Liver (tissue), 9 donors: Measurements from ENCODE around the gene ACKR2. TPM values are rescaled to one million over a fixed set of nuclear protein-coding genes. Genes with fewer than 3 reads are reported as not detected.

Source experiments
- DNase-seq: peaks from one replicate; pipeline ENCODE4 v3.0.0-alpha.2; 2017; ENCODE audit warnings: low spot score
- H3K27ac ChIP-seq, 2 donors: one replicate each; pipeline ENCODE4 v1.7.0; 2013; ENCODE audit warnings: inconsistent platforms in 2 of 2, low read length in 2 of 2, control low read depth in 1 of 2, low read depth in 1 of 2, mild to moderate bottlenecking in 1 of 2
- H3K27me3 ChIP-seq, 4 donors: one replicate each; pipeline versions ENCODE4 v1.6.1 to v1.7.0; 2013; ENCODE audit warnings: low read length in 3 of 4, inconsistent platforms in 1 of 4, mild to moderate bottlenecking in 1 of 4, moderate library complexity in 1 of 4; ENCODE audit not compliant: control insufficient read depth in 4 of 4, insufficient read depth in 4 of 4
- H3K36me3 ChIP-seq, 4 donors: one replicate each; pipeline versions ENCODE4 v1.6.1 to v1.7.0; 2013; ENCODE audit warnings: low read length in 3 of 4, mild to moderate bottlenecking in 3 of 4, low read depth in 1 of 4, moderate library complexity in 1 of 4; ENCODE audit not compliant: control insufficient read depth in 4 of 4, insufficient read depth in 3 of 4
- H3K4me1 ChIP-seq, 4 donors: one replicate each; pipeline versions ENCODE4 v1.6.1 to v1.7.0; 2013; ENCODE audit warnings: low read length in 3 of 4, mild to moderate bottlenecking in 3 of 4, moderate library complexity in 1 of 4; ENCODE audit not compliant: control insufficient read depth in 4 of 4, insufficient read depth in 4 of 4
- H3K4me3 ChIP-seq, 3 donors: one replicate each; pipeline versions ENCODE4 v1.6.1 to v1.7.0; 2013; ENCODE audit warnings: low read length in 3 of 3, control low read depth in 1 of 3, low read depth in 1 of 3, mild to moderate bottlenecking in 1 of 3
- H3K9ac ChIP-seq, 2 donors: one replicate each; pipeline ENCODE4 v1.7.0; 2013; ENCODE audit warnings: low read length in 2 of 2, mild to moderate bottlenecking in 2 of 2, moderate library complexity in 2 of 2, control low read depth in 1 of 2, low read depth in 1 of 2
- H3K9me3 ChIP-seq, 4 donors: one replicate each; pipeline versions ENCODE4 v1.6.1 to v1.7.0; 2013; ENCODE audit warnings: low read length in 3 of 4; ENCODE audit not compliant: control insufficient read depth in 4 of 4
- CTCF ChIP-seq: fragments of 150-350 bp; IDR thresholded peaks from 2 replicates; pipeline ENCODE4 v1.5.1; 2017; ENCODE audit warnings: improper control_type of control experiment, low read depth, low read length; ENCODE audit not compliant: missing input control
- EGR1 ChIP-seq, 2 donors: IDR thresholded peaks; 2 replicates each; pipeline ENCODE4 v1.6.1; 2016 to 2018; ENCODE audit warnings: antibody characterized with exemption in 2 of 2, low read depth in 2 of 2
- FOXA1 ChIP-seq: IDR thresholded peaks from 2 replicates; pipeline ENCODE4 v1.6.1; 2016; ENCODE audit warnings: antibody characterized with exemption
- FOXA2 ChIP-seq: IDR thresholded peaks from 2 replicates; pipeline ENCODE4 v1.6.1; 2016; ENCODE audit warnings: antibody characterized with exemption
- HNF4A ChIP-seq, 2 donors: conservative IDR thresholded peaks; 2 replicates each; pipeline ENCODE4 v1.6.1; 2016; ENCODE audit warnings: antibody characterized with exemption in 2 of 2, mild to moderate bottlenecking in 2 of 2
- HNF4G ChIP-seq: IDR thresholded peaks from 2 replicates; pipeline ENCODE4 v1.6.1; 2016; ENCODE audit warnings: antibody characterized with exemption
- JUND ChIP-seq, 2 donors: IDR thresholded peaks; 2 replicates each; pipeline ENCODE4 v1.6.1; 2016; ENCODE audit warnings: antibody characterized with exemption in 2 of 2
- MAX ChIP-seq: IDR thresholded peaks from 2 replicates; pipeline ENCODE4 v1.6.1; 2016; ENCODE audit warnings: antibody characterized with exemption
- NR2F2 ChIP-seq: IDR thresholded peaks from 2 replicates; pipeline ENCODE4 v1.6.1; 2016; ENCODE audit warnings: antibody characterized with exemption
- RAD21 ChIP-seq, 2 donors: IDR thresholded peaks; 2 replicates each; pipeline ENCODE4 v1.6.1; 2016; ENCODE audit warnings: antibody characterized with exemption in 2 of 2, mild to moderate bottlenecking in 2 of 2
- REST ChIP-seq: IDR thresholded peaks from 2 replicates; pipeline ENCODE4 v1.6.1; 2016; ENCODE audit warnings: antibody characterized with exemption, mild to moderate bottlenecking
- TAF1 ChIP-seq: conservative IDR thresholded peaks from 2 replicates; pipeline ENCODE4 v1.6.1; 2016; ENCODE audit warnings: antibody characterized with exemption, mild to moderate bottlenecking
- ZBTB33 ChIP-seq: IDR thresholded peaks from 2 replicates; pipeline ENCODE4 v1.6.1; 2016; ENCODE audit warnings: antibody characterized with exemption
- WGBS: extraction: QIAGEN DNeasy Blood & Tissue Kit; methylation state at CpG from one replicate; pipeline ENCODE4 v1.1.7; 2013; 5-methylcytosine and 5-hydroxymethylcytosine counted together
- polyA plus RNA-seq, 2 donors: library from polyadenylated mRNA; stranded (reverse) in 1 of 2; unstranded in 1 of 2; fragments of 200-250 nt in 1 of 2; fragments of >200 nt in 1 of 2; fragmentation: Nextera tagmentation in 1 of 2; extraction: Ambion mirVana in 1 of 2; gene quantifications; one replicate each; pipeline versions ENCODE4 v1.2.1 to v1.2.3, GENCODE V29; 2013 to 2015
- total RNA-seq, 2 donors: library from RNA; depleted of rRNA; stranded (reverse); fragments of >200 nt; gene quantifications; one replicate each; pipeline ENCODE4 v1.2.3, GENCODE V29; 2014
- donor health status: healthy.
- donor health status: healthy.
- donor health status: healthy.
- donor health status: healthy.
- donor health status: healthy.

The ACKR2 gene
- total and polyA plus RNA-seq, 4 donors: 7.3 to 19.3 (median 10.8) TPM

- 66% methylated on average over 3 of the region's 3 CpGs for WGBS
- DNase-seq: no peak
- Histone ChIP-seq H3K27ac (no peak overlapping the region), H3K27me3 (no peaks in the 10 kb centered on the region), H3K9me3 (no peaks in the 10 kb centered on the region), H3K4me3 (no peak overlapping the region), H3K4me1 (no peaks in the 10 kb centered on the region), H3K9ac (no peak overlapping the region), H3K36me3 (no peaks in the 10 kb centered on the region)
- TF ChIP-seq FOXA2: no peak
- no peak for TF ChIP-seq REST
- TF ChIP-seq HNF4G: no peak
- no peak for TF ChIP-seq HNF4A (conservative IDR thresholded peaks at IDR 0.05)
- TF ChIP-seq NR2F2: no peak
Measured at GRCh38 chr3:42894698-42895579, 85.7 kb downstream of the ACKR2 start.

GRCh38 chr3:42895580-42895868, 86.3 kb downstream of the ACKR2 start:
- H3K9me3 ChIP-seq: no peaks in the 10 kb centered on the region
- H3K27ac ChIP-seq: no peak overlapping the region
- DNase-seq: no peak
- H3K27me3 ChIP-seq: no peaks in the 10 kb centered on the region
- no peaks in the 10 kb centered on the region for H3K36me3 ChIP-seq
- TF ChIP-seq TAF1: no peak
- no peak for TF ChIP-seq RAD21 (IDR thresholded peaks at IDR 0.05)
- TF ChIP-seq REST: no peak
- no peak for TF ChIP-seq JUND (IDR thresholded peaks at IDR 0.05)
- TF ChIP-seq CTCF: no peak
- TF ChIP-seq FOXA1: no peak
- no peak for TF ChIP-seq NR2F2
- no peak for TF ChIP-seq MAX
- no peak for TF ChIP-seq ZBTB33
- TF ChIP-seq HNF4G: no peak
- no peak for TF ChIP-seq EGR1 (IDR thresholded peaks at IDR 0.05; ENCODE audit: low read depth in 2 of 2)
- H3K4me3 ChIP-seq: no peak overlapping the region
- no peaks in the 10 kb centered on the region for H3K4me1 ChIP-seq
- no peak overlapping the region for H3K9ac ChIP-seq
